CD1c-positive myeloid dendritic cell (primary cell): ENCODE measurements around the gene ARHGAP9.
"Not testable (repeated sequence)": the region's sequence is repeated elsewhere in the genome, so short reads cannot be mapped to it uniquely, and the experiment has no call there.

Source experiments
- DNase-seq: peaks from one replicate; pipeline ENCODE4 v3.0.0-alpha.2; 2016; ENCODE audit errors: extremely low spot score

The ARHGAP9 gene

DNA sequence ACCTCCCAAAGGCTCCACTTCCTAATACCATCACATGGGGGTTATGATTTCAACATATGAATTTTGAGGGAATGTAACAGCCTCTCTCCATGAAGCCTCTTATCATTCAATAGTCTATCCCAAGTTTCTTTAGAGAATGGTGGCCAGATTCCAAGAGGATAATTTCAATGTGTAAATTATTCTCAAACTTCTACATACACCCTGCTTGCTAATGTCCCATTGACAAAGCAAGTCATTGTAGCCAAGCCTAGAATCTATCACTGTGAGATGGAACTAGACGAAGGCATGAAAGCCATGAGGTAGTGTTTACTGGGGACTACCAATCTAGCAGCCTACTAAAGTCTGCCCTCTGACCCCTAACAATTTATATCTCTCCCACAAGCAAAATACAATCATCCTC lies 41.3 kb downstream of the ARHGAP9 start:
- DNase-seq: no peak

DNA sequence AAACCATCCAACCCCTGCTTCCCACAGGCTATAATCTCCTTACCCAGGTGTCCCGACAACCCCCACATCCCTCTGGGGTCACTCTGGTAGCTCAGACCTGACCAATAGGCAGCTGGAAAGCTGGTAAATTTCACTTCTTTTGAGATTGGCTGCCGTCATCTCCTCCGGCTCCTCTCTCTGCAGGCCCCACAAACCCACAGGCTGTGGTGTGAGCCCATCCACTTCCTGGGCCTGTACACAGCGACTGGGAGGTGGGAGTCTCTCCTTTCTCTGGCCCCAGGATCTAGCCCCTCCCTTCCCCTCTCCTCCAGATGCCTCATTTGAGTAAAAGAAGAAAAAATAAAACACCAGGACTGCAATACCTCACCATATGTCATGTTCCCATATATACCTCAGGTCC lies 44.4 kb downstream of the ARHGAP9 start:
- no peak for DNase-seq

DNA sequence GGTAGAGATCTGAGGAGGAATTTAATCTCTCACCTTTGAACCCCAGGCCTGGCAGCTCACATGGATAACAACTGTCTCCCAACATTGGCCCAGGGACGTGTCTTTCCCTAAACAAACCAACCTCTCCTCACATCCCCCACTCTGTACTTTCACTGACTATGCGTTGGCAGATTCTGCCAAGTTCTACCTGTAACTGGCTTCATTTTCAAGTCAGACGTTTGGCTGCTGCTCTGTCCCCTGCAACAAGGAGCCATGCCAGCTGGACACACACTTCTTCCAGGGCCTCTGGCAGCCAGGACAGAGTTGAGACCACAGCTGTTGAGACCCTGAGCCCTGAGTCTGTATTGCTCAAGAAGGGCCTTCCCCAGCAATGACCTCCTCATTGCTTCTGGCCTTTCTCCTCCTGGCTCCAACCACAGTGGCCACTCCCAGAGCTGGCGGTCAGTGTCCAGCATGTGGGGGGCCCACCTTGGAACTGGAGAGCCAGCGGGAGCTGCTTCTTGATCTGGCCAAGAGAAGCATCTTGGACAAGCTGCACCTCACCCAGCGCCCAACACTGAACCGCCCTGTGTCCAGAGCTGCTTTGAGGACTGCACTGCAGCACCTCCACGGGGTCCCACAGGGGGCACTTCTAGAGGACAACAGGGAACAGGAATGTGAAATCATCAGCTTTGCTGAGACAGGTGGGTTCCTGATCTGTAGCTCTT lies 45.0 kb downstream of the ARHGAP9 start, which contains the start of gene INHBC:
Gene INHBC (plus strand): TSS at position 268 of the 707 bp plus-strand sequence. CDS start 103 bp downstream, at position 371.
- DNase-seq: no peak

DNA sequence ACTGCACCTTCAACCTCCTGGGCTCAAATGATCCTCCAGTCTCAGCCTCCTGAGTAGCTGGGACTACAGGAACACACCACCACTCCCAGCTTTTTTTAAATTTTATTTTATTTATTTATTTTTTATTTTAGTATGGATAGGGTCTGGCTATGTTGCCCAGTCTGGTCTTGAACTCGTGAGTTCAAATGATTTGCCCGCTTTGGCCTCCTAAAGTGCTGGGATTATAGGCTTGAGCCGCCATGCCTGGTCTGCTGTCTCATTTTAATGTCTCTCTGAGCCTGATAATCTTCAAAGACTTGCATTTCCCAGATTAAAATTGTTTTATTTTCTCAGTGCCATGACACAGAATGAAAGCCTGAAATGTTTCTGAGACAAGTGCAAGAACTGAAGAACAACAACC lies 46.3 kb downstream of the ARHGAP9 start:
- no peak for DNase-seq

DNA sequence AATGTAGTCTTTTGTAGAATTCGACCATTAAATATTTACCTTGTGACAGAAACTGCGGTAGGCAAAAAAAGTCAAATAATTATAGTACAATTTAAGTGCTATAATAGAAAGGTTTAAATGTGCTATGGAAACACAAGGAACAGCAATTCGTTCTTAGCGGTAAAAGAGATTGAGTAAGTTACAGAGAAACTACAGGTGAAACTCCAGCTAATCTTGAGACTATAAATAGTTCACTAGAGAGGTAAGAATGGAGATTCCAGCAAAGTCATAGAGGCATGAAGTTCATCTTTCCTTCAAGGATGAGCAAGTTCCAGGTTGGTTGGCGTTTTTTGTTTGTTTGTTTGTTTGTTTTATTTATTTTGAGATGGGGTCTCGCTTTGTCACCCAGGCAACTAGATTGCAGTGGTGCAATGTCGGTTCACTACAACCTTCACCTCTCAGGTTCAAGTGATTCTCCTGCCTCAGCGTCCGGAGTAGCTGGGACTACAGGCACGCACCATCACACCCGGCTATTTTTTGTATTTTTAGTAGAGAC lies 47.9 kb downstream of the ARHGAP9 start:
- no peak for DNase-seq

DNA sequence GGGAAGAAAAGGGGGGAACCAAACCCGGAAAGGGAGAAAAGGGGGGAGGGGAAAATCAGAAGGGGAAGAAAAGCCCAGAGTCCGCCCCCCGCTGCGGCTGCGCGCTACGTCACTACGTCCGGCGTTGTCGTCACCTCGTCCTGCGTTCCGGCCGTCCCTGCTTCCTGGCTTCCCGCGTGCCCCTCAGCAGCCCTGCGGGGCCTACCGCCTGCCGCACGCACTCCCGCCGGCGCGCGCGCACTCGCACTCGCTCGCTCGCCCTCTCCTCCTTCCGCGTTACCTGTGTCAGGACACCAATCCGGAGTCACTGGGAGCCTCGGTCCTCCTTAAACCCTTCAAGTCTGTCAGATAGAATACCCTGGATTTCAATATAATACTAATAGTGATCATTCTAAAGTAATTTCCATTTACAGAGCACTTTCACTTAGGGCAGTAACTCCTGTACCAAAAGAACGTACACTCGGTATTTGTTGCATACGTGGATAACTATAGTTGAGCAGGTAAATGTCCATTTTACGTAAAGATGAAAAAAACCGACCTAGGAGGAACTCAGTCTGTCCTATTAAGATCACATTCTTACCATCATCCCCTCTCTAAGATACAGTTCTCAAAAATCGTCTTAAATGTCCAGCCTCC lies 48.6 kb downstream of the ARHGAP9 start, which contains the start of gene R3HDM2:
Gene R3HDM2 (minus strand): TSS at position 113 of the 636 bp plus-strand sequence. CDS start 120,615 bp downstream, outside the sequence.
- DNase-seq: peak; percentile 96

DNA sequence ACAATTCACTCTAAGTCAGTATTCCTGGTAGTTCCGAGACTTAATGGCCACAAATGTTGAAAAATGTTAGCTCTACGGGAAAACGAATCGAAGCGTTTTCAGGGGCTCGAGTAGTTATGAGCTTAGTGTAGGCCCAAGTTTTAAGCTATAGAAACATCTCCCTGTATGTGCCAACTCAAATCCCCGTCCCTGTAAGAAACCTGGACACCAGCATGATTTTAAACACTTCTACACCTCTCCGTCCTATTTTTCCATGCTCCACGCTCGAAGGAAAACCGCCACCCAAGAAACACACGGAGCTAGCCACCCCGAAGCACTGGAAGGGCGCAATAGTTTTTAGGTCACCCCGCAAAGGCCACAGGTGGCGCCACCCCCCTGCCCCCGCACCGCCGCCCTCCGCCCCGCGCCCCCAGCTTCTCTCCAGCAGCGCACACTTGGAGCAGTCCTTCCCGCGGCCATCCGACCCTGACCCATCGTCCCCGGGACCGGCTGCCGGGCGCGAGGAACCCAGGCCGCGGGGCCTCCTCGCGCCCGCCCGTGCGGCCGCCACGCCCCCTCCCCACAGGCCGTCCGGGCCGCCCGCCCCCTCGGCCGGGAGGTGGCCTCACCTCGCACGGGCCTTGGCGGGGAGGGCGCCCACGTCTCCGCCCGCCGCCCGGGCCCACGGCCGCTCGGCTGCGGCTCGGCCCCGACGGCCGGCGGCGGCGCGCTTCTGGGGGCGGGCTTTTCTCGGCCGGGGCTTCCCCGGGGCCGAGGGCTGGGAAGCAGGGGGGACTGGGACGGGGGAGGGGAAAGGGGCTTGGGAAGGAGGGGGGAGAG lies 49.3 kb downstream of the ARHGAP9 start:
- DNase-seq: peak; percentile 69

DNA sequence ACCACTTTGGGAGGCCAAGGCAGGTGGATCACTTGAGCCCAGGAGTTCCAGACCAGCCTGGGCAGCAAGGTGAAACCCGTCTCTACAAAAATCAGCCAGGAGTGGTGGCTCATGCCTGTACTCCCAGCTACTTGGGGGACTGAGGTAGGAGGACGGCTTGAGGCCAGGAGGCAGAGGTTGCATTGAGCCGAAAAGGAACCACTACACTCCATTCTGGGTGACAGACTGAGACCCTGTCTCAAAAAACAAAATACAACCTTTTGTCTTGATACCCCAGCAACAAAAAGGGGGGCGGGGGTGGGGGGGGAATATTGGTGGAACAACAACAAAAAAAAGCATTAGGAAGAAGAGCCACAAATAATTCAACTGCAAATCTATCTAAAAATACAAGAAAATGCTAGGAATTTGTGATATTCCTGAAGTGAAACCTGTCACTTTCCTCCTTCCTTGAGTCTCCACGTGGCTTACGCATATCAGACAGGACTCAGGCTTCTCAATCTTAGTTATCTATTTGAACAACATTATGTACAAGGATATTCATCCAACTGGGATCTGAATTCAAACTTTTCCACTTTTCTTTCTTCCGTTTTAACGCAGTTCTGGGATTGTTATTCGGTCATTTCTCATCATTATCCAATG lies 50.1 kb downstream of the ARHGAP9 start:
- peak; percentile 23 for DNase-seq

DNA sequence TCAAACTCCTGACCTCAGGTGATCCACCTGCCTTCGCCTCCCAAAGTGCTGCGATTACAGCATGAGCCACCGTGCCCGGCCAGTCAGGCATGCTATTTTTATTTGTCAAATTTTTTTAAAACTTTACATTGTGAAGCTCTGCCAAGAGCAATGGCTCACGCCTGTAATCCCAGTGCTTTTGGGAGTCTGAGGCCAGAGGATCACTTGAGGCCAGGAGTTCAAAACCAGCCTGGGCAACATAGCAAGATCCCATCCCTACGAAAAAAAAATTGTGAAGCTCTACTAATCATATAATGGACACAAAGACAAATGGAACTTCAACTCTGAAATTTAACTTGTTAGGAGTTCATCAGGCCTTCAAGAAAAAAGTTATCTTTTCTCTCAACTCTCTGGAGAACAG lies 50.7 kb downstream of the ARHGAP9 start:
- DNase-seq: no peak

DNA sequence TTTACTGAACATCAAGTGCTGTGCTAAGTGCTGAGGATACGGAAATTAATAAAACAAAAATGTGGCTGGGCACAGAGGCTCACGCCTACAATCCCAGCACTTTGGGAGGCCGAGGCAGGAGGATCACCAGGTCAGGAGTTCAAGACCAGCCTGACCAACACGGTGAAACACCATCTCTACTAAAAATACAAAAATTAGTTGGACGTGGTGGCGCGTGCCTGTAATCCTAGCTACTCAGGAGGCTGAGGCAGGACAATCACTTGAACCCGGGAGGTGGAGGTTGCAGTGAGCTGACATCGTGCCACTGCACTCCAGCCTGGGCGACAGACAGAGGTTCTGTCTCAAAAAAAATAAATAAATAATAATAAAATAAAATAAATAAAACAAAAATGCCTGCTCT lies 52.7 kb downstream of the ARHGAP9 start:
- DNase-seq: not testable (repeated sequence)
